H9 (cell line): ENCODE results near the gene MICAL3. TPM values are rescaled to one million over a fixed set of nuclear protein-coding genes. Genes with fewer than 3 reads are reported as not detected.

Experiments used
- DNase-seq: peaks from one replicate; pipeline ENCODE4 v3.0.0-alpha.2; 2017
- H2AFZ ChIP-seq: one replicate; pipeline ENCODE4 v1.6.1; 2013; ENCODE audit warnings: mild to moderate bottlenecking, low read length, control low read depth, moderate library complexity
- H2AK5ac ChIP-seq: 2 replicates; pipeline ENCODE4 v1.6.1; 2013; ENCODE audit warnings: low read length, control low read depth, mixed read lengths; ENCODE audit not compliant: insufficient read length
- H2BK120ac ChIP-seq: one replicate; pipeline ENCODE4 v1.6.1; 2013; ENCODE audit warnings: low read depth, mild to moderate bottlenecking, low read length, control low read depth, inconsistent platforms; ENCODE audit not compliant: poor library complexity, severe bottlenecking
- H2BK12ac ChIP-seq: 2 replicates; pipeline ENCODE4 v1.6.1; 2013; ENCODE audit warnings: low read length, control low read depth, mixed read lengths, low read depth; ENCODE audit not compliant: insufficient read length
- H2BK15ac ChIP-seq: 2 replicates; pipeline ENCODE4 v1.6.1; 2013; ENCODE audit warnings: low read depth, low read length, control low read depth
- H2BK20ac ChIP-seq: one replicate; pipeline ENCODE4 v1.6.1; 2013; ENCODE audit warnings: low read depth, mild to moderate bottlenecking, low read length, control low read depth, inconsistent platforms; ENCODE audit not compliant: poor library complexity, severe bottlenecking
- H2BK5ac ChIP-seq: 2 replicates; pipeline ENCODE4 v1.6.1; 2013; ENCODE audit warnings: low read length, control low read depth, mixed read lengths; ENCODE audit not compliant: insufficient read length
- H3K14ac ChIP-seq: 2 replicates; pipeline ENCODE4 v1.6.1; 2013; ENCODE audit warnings: low read length, control low read depth; ENCODE audit not compliant: insufficient read depth
- H3K18ac ChIP-seq: 2 replicates; pipeline ENCODE4 v1.6.1; 2013; ENCODE audit warnings: low read depth, mild to moderate bottlenecking, mixed read lengths, low read length, control low read depth; ENCODE audit not compliant: insufficient read length
- H3K23ac ChIP-seq: 2 replicates; pipeline ENCODE4 v1.6.1; 2013; ENCODE audit warnings: low read length, control low read depth, mixed read lengths, low read depth; ENCODE audit not compliant: insufficient read length
- H3K23me2 ChIP-seq: 2 replicates; pipeline ENCODE4 v1.6.1; 2013; ENCODE audit warnings: low read depth, mild to moderate bottlenecking, mixed read lengths, low read length, control low read depth; ENCODE audit not compliant: insufficient read length, poor library complexity, severe bottlenecking
- H3K27ac ChIP-seq: 2 replicates; pipeline ENCODE4 v1.5.1; 2013; ENCODE audit warnings: low read length, control low read depth, mixed read lengths, low read depth; ENCODE audit not compliant: insufficient read length
- H3K27me3 ChIP-seq: 2 replicates; pipeline ENCODE4 v1.6.1; 2013; ENCODE audit warnings: low read length, control low read depth, inconsistent platforms; ENCODE audit not compliant: insufficient read depth
- H3K4ac ChIP-seq: 2 replicates; pipeline ENCODE4 v1.6.1; 2013; ENCODE audit warnings: low read depth, mild to moderate bottlenecking, control low read depth, inconsistent platforms, low read length, moderate library complexity
- H3K4me1 ChIP-seq: 2 replicates; pipeline ENCODE4 v1.6.1; 2013; ENCODE audit warnings: low read length, control low read depth, inconsistent platforms; ENCODE audit not compliant: insufficient read depth
- H3K4me2 ChIP-seq: 2 replicates; pipeline ENCODE4 v1.6.1; 2013; ENCODE audit warnings: low read length, control low read depth, mixed read lengths; ENCODE audit not compliant: insufficient read length, insufficient read depth
- H3K56ac ChIP-seq: 2 replicates; pipeline ENCODE4 v1.6.1; 2013; ENCODE audit warnings: low read depth, mild to moderate bottlenecking, mixed read lengths, low read length, control low read depth; ENCODE audit not compliant: insufficient read length
- H3K79me1 ChIP-seq: 2 replicates; pipeline ENCODE4 v1.6.1; 2013; ENCODE audit warnings: low read depth, mild to moderate bottlenecking, moderate library complexity, low read length, control low read depth, inconsistent platforms; ENCODE audit not compliant: insufficient read depth, poor library complexity, severe bottlenecking
- H3K79me2 ChIP-seq: 2 replicates; pipeline ENCODE4 v1.6.1; 2013; ENCODE audit warnings: low read length, control low read depth, inconsistent platforms; ENCODE audit not compliant: insufficient read depth
- H3K9ac ChIP-seq: 2 replicates; pipeline ENCODE4 v1.6.1; 2013; ENCODE audit warnings: low read length, control low read depth, mixed read lengths; ENCODE audit not compliant: insufficient read length; ENCODE audit errors: extremely low read depth
- H3K9me3 ChIP-seq: one replicate; pipeline ENCODE4 v1.6.1; 2013; ENCODE audit warnings: low read depth, low read length, inconsistent platforms; ENCODE audit not compliant: control insufficient read depth
- H3T11ph ChIP-seq: one replicate; pipeline ENCODE4 v1.6.1; 2013; ENCODE audit warnings: mild to moderate bottlenecking, low read length, control low read depth, inconsistent platforms
- H4K20me1 ChIP-seq: one replicate; pipeline ENCODE4 v1.6.1; 2013; ENCODE audit not compliant: control insufficient read depth, insufficient read length, insufficient read depth
- H4K5ac ChIP-seq: 2 replicates; pipeline ENCODE4 v1.6.1; 2013; ENCODE audit warnings: low read depth, mild to moderate bottlenecking, mixed read lengths, low read length, control low read depth; ENCODE audit not compliant: insufficient read length
- H4K8ac ChIP-seq: replicated peaks from 2 replicates; pipeline ENCODE4 v1.6.1; 2013; ENCODE audit warnings: low read length, control low read depth, mixed read lengths, low read depth; ENCODE audit not compliant: insufficient read length
- H4K91ac ChIP-seq: 2 replicates; pipeline ENCODE4 v1.6.1; 2013; ENCODE audit warnings: low read depth, mild to moderate bottlenecking, moderate library complexity, mixed read lengths, low read length, control low read depth; ENCODE audit not compliant: insufficient read length
- H3K27ac Mint-ChIP-seq, 3 experiments: 2 replicates in 2 of 3; 3 replicates in 1 of 3; pipeline ENCODE4 v1.8.0; 2020 to 2021; ENCODE audit warnings: mixed read lengths in 3 of 3, mild to moderate bottlenecking in 1 of 3, moderate library complexity in 1 of 3
- H3K27me3 Mint-ChIP-seq: 2 replicates; pipeline ENCODE4 v1.8.0; 2021; ENCODE audit warnings: low read depth, mild to moderate bottlenecking, moderate library complexity, mixed read lengths
- H3K36me3 Mint-ChIP-seq, 3 experiments: 2 replicates in 2 of 3; 3 replicates in 1 of 3; pipeline ENCODE4 v1.8.0; 2020 to 2021; ENCODE audit warnings: low read depth in 3 of 3, mixed read lengths in 3 of 3; ENCODE audit not compliant: insufficient read depth in 1 of 3
- H3K4me1 Mint-ChIP-seq, 2 experiments: 2 replicates each; pipeline ENCODE4 v1.8.0; 2020; ENCODE audit warnings: mixed read lengths in 2 of 2
- H3K4me3 Mint-ChIP-seq, 2 experiments: 2 replicates in 1 of 2; 3 replicates in 1 of 2; pipeline ENCODE4 v1.8.0; 2020 to 2021; ENCODE audit warnings: mild to moderate bottlenecking in 2 of 2, mixed read lengths in 2 of 2, moderate library complexity in 1 of 2
- H3K9me3 Mint-ChIP-seq, 2 experiments: 2 replicates in 1 of 2; 3 replicates in 1 of 2; pipeline ENCODE4 v1.8.0; 2020; ENCODE audit warnings: mild to moderate bottlenecking in 2 of 2, mixed read lengths in 2 of 2, moderate library complexity in 1 of 2
- CTCF ChIP-seq: fragments of 200-600 bp; sonication (generic); conservative IDR thresholded peaks from 3 replicates; pipeline ENCODE4 v1.8.0; 2021; ENCODE audit warnings: antibody characterized with exemption, mild to moderate bottlenecking
- WGBS: extraction: QIAGEN DNeasy Blood & Tissue Kit; methylation state at CpG from one replicate; pipeline ENCODE4 v1.1.7; 2013; ENCODE audit warnings: missing lambda C conversion rate, low lambda C conversion rate, mixed read lengths; ENCODE audit not compliant: insufficient read length; ENCODE audit errors: extremely low coverage; 5-methylcytosine and 5-hydroxymethylcytosine counted together
- total RNA-seq: library from RNA; stranded (reverse); gene quantifications from 2 replicates; pipeline ENCODE4 v1.2.1, GENCODE V29; 2021

MICAL3 gene
- total RNA-seq, 1 experiment from 2014 or later, result 50.2 TPM

- no peak overlapping the region for H3K23ac ChIP-seq
- H3K4me1 ChIP-seq, result no peaks in the 10 kb centered on the region
- no peak overlapping the region for H3K4me3 Mint-ChIP-seq
- no peaks in the 10 kb centered on the region for H3K23me2 ChIP-seq
- H3K27ac Mint-ChIP-seq, result no peak overlapping the region
- no peak overlapping the region for H3K14ac ChIP-seq
- no peak overlapping the region for H3K4ac ChIP-seq
- H3K27me3 ChIP-seq, result no peaks in the 10 kb centered on the region
- no peak overlapping the region for H2BK120ac ChIP-seq
- no CpG with 5 or more reads among the region's 7 CpGs for WGBS
- no peak overlapping the region for H3K18ac ChIP-seq
- H2BK5ac ChIP-seq, result no peak overlapping the region
- H3K27ac ChIP-seq, result no peak overlapping the region
- no peak overlapping the region for H2AK5ac ChIP-seq
- DNase-seq, result no peak
- peaks cover 21 to 37% of the 10 kb centered on the region in 2 experiments for H3K4me1 Mint-ChIP-seq
- H3T11ph ChIP-seq, result no peak overlapping the region
- H3K9ac ChIP-seq, result no peak overlapping the region
- no peak overlapping the region for H2BK20ac ChIP-seq
- peaks cover 4% of the 10 kb centered on the region; the same call in 1 of the 2 replicates for H3K79me2 ChIP-seq
- H2BK12ac ChIP-seq, result no peak overlapping the region
- no peak for TF ChIP-seq CTCF
- H3K4me2 ChIP-seq, result no peak overlapping the region
- H3K79me1 ChIP-seq, result peaks cover 3% of the 10 kb centered on the region
- H3K56ac ChIP-seq, result no peak overlapping the region
- H4K5ac ChIP-seq, result no peak overlapping the region
- H3K27me3 Mint-ChIP-seq, result no peaks in the 10 kb centered on the region; the same call in 1 of the 2 replicates
- H2AFZ ChIP-seq, result no peak overlapping the region
- no peaks in the 10 kb centered on the region for H4K20me1 ChIP-seq
- H3K9me3 Mint-ChIP-seq, result no peaks in the 10 kb centered on the region
- H3K36me3 Mint-ChIP-seq, result no peaks in the 10 kb centered on the region
- no peak overlapping the region for H4K8ac ChIP-seq
- no peaks in the 10 kb centered on the region for H3K9me3 ChIP-seq
- H4K91ac ChIP-seq, result no peak overlapping the region
- no peak overlapping the region for H2BK15ac ChIP-seq
Observed at GRCh38 chr22:17928391-17928790, 96.0 kb downstream of the MICAL3 start.
